ENCODE data around the gene SSX1.
"Not testable (repeated sequence)": the region's sequence is repeated elsewhere in the genome, so short reads cannot be mapped to it uniquely, and the experiment has no call there.

SSX1 gene, protein sequence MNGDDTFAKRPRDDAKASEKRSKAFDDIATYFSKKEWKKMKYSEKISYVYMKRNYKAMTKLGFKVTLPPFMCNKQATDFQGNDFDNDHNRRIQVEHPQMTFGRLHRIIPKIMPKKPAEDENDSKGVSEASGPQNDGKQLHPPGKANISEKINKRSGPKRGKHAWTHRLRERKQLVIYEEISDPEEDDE

DNA sequence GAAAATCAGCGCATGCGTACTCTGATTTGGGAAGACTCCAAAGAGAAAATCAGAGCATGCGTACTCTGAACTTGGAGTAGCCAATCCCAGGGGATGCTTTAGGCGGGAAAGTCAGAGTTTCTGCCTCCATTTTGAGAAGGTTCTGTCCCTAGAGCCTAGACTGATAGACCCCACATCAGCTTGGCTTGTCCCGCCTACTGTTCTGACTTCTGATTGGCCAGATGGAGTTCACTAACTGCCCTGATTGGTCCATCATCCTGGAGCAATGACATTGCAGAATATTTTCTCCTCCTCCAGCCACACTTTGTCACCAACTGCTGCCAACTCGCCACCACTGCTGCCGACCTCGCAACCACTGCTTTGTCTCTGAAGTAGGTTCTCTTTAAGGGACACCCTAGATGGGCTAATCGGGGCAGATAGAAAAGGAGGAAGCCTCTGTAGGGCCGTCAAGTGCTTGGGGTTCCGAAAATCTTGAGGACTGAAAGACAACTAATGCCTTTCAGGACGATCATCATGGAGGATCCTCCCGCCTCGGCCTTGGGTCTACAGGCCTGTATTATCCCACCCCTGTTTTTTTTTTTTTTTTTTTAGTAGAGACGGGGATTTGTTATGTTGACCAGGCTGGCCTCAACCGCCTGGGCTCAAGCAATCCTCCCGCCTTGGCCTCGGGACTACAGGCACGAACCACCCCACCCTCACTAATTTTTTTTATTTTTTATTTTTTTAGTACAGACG, at the start of gene SSX1:
TSS of gene SSX1 (plus strand) at position 331 of the 735 bp plus-strand sequence. CDS start 1,850 bp downstream, outside the sequence.
- DNase-seq, result not testable (repeated sequence)

DNA sequence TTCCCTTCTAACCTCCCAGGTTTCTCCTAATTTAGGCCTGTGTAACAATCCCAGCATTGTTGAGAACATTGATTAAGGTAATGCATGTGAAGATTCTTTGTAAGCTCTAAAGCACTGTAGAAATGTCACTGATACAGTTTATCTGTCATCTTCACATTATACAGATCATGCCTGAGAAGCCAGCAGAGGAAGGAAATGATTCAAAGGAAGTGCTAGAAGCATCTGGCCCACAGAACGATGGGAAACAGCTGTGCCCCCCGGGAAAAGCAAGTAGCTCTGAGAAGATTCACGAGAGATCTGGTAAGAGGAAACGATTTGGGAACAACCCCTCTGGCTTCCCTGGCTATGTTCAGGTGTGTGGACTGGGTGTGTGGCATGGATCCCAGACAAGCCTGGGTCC, 40.9 kb upstream of the SSX1 start:
- DNase-seq, result not testable (repeated sequence)

DNA sequence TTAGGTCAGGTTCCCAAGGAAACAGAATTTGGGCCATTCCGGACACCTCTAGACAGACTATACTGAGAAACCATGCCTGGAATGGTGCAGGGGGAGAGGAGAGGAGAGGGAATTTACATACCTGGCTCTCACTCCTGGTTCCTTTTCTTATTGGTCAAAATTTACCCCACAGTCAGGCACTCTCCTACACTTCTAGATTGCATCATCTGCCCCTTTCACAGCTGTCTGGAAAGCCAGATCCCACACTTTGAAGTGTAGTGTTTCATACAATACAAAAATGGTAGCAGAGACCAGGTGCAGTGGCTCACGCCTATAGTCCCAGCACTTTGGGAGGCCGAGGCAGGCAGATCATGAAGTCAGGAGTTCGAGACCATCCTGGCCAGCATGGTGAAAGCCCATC, 31.0 kb upstream of the SSX1 start:
- not testable (repeated sequence) for DNase-seq

DNA sequence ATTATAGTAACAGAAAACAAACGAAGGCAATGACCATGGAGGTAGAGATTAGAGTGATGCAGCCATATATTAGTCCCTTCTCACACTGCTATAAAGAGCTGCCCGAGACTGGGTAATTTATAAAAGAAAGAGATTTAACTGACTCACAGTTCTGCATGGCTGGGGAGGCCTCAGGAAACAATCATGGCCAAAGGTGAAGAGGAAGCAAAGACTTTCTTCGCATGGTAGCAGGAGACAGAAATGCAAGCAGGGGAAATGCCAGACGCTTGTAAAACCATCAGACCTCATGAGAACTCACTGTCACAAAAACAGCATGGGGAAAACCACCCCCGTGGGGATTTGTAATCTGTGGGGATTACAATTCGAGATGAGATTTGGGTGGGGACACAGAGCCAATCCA, 2.2 kb upstream of the SSX1 start:
- DNase-seq, result not testable (repeated sequence)

DNA sequence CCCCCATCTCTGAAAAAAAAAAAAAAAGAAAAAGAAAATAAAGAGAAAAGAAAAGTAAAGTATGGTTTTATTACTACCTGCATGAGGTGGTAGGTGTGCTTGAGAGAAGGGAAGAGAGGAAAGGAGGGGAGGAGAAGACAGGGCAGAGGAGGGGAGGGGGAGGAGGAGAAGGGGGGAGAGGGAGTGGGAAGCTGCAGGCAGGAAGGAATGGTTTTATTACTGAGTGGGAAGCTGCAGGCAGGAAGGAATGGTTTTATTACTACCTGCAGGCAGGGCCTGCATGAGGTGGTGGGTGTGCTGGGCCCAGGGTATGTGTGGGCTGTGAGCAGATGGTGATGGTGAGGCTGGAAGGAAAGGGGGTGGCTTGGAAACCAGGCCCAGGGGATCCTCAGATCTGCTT, 19.2 kb downstream of the SSX1 start:
- DNase-seq, result not testable (repeated sequence)

DNA sequence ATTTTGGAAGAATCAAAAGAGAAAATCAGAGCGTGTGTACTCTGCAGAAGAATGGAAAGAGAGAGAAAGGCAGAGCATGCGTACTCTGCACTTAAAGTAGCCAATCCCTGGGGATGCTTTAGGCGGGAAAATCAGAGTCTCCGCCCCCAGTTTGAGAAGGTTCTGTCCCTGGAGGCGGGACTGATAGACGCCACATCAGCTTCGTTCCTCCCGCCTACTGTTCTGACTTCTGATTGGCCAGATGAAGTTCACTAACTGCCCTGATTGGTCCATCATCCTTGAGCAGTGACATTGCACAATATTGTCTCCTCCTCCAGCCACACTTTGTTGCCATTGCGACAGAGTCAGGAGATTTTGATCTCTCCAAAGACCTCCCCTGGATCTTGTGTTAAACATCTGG, 23.8 kb downstream of the SSX1 start:
- DNase-seq, result no peak

DNA sequence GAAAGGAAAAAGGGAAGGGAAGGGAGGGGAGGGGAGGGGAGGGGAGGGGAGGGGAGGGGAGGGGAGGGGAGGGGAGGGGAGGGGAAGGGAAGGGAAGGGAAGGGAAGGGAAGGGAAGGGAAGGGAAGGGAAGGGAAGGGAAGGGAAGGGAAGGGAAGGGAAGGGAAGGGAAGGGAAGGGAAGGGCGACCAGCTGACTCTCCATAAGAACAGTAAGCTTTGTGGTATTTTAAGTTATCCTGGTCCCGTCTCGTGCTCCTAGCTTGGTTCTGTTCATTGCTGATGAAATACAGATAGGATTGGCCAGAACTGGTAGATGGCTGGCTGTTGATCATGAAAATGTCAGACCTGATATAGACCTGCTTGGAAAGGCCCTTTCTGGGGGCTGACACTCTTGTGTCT, 25.5 kb downstream of the SSX1 start:
- not testable (repeated sequence) for DNase-seq

DNA sequence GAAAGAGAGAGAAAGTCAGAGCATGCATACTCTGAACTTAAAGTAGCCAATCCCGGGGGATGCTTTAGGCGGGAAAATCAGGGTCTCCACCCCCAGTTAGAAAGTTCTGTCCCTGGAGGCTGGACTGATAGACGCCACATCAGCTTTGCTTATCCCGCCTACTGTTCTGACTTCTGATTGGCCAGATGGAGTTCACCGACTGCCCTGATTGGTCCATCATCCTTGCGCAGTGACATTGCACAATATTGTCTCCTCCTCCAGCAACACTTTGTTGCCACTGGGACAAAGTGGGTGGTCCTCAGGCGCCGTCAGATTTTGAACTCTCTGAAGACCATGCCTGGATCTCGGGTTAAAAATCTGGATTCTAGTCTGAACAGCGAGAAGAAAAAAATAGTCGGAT, 51.0 kb downstream of the SSX1 start:
- DNase-seq, result no peak

DNA sequence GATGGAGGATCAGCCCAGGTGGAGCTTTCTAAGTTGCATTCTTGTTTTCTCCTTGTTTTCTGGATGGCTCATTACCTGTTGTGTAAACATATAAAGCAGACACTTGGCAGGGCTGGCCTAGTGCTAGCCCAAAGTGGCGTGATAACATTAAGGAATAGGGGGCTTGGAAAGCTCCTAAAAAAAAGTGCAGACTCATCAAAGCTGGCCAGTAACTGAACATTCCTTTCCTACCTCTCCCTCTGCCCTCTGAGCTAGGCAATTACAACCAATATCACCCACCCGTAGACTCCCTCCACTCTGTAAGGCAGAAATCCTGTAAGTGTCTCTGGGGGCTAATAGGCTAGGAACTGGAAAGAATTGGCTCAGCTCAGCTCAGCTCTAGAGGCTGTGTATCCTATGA, 58.8 kb downstream of the SSX1 start:
- DNase-seq, result not testable (repeated sequence)
